ENCODE results near the gene ZNF195. TPM values are rescaled to one million over a fixed set of nuclear protein-coding genes. Genes with fewer than 3 reads are reported as not detected.
"Not testable (repeated sequence)": the region's sequence is repeated elsewhere in the genome, so short reads cannot be mapped to it uniquely, and the experiment has no call there.

Gene ZNF195
- total and polyA plus RNA-seq, 5 donors = 6.9 to 13.9 (median 12.3) TPM

GRCh38 chr11:3401052-3401451 is 22.1 kb upstream of the ZNF195 start:
- intact Hi-C loops (cut with DNase I); H3K9me3 ChIP-seq (ENCODE audit: control insufficient read depth, low read length); H3K27me3 ChIP-seq (ENCODE audit: control insufficient read depth, insufficient read depth); H3K27ac ChIP-seq (ENCODE audit: low read length); H3K4me1 ChIP-seq (ENCODE audit: control insufficient read depth, insufficient read depth, low read length); DNase-seq; ATAC-seq; H3K4me3 ChIP-seq (ENCODE audit: low read length): not testable (repeated sequence)
- 68% methylated on average over 4 of the region's 4 CpGs for WGBS

- H3K4me1 ChIP-seq (ENCODE audit: control insufficient read depth, insufficient read depth, low read length); H3K27me3 ChIP-seq (ENCODE audit: control insufficient read depth, insufficient read depth); H3K27ac ChIP-seq (ENCODE audit: low read length); DNase-seq; H3K9me3 ChIP-seq (ENCODE audit: control insufficient read depth, low read length); H3K4me3 ChIP-seq (ENCODE audit: low read length); ATAC-seq; intact Hi-C loops (cut with DNase I): not testable (repeated sequence)
- WGBS = 60% methylated on average over 3 of the region's 3 CpGs
Observed at GRCh38 chr11:3398509-3398908, 19.6 kb upstream of the ZNF195 start.

GRCh38 chr11:3398106-3398505 is 19.2 kb upstream of the ZNF195 start:
- intact Hi-C loops (cut with DNase I); DNase-seq; H3K27ac ChIP-seq (ENCODE audit: low read length); H3K4me1 ChIP-seq (ENCODE audit: control insufficient read depth, insufficient read depth, low read length); H3K27me3 ChIP-seq (ENCODE audit: control insufficient read depth, insufficient read depth); ATAC-seq; H3K9me3 ChIP-seq (ENCODE audit: control insufficient read depth, low read length); H3K4me3 ChIP-seq (ENCODE audit: low read length): not testable (repeated sequence)
- WGBS = 67% methylated on average over 4 of the region's 4 CpGs

- H3K4me1 ChIP-seq (ENCODE audit: control insufficient read depth, insufficient read depth, low read length); H3K27me3 ChIP-seq (ENCODE audit: control insufficient read depth, insufficient read depth); intact Hi-C loops (cut with DNase I); ATAC-seq; H3K27ac ChIP-seq (ENCODE audit: low read length); H3K4me3 ChIP-seq (ENCODE audit: low read length); H3K9me3 ChIP-seq (ENCODE audit: control insufficient read depth, low read length); DNase-seq: not testable (repeated sequence)
- 93% methylated on average over 23 of the region's 23 CpGs for WGBS
Observed at GRCh38 chr11:3397210-3397609, 18.3 kb upstream of the ZNF195 start.

- H3K4me1 ChIP-seq (ENCODE audit: control insufficient read depth, insufficient read depth, low read length); H3K9me3 ChIP-seq (ENCODE audit: control insufficient read depth, low read length); intact Hi-C loops (cut with DNase I); H3K27ac ChIP-seq (ENCODE audit: low read length); H3K27me3 ChIP-seq (ENCODE audit: control insufficient read depth, insufficient read depth); ATAC-seq; H3K4me3 ChIP-seq (ENCODE audit: low read length); DNase-seq: not testable (repeated sequence)
- 83% methylated on average over 5 of the region's 5 CpGs for WGBS
Observed at GRCh38 chr11:3395468-3395867, 16.5 kb upstream of the ZNF195 start.

- ATAC-seq = not testable (repeated sequence)
- WGBS = 85% methylated on average over 10 of the region's 10 CpGs
Observed at GRCh38 chr11:3394956-3395355, 16.0 kb upstream of the ZNF195 start.

GRCh38 chr11:3393450-3393849 is 14.5 kb upstream of the ZNF195 start:
- DNase-seq; intact Hi-C loops (cut with DNase I); H3K4me3 ChIP-seq (ENCODE audit: low read length); ATAC-seq; H3K27ac ChIP-seq (ENCODE audit: low read length); H3K4me1 ChIP-seq (ENCODE audit: control insufficient read depth, insufficient read depth, low read length); H3K9me3 ChIP-seq (ENCODE audit: control insufficient read depth, low read length); H3K27me3 ChIP-seq (ENCODE audit: control insufficient read depth, insufficient read depth): not testable (repeated sequence)
- 76% methylated on average over 13 of the region's 13 CpGs for WGBS

More at GRCh38 chr11:3394956-3395355, 16.0 kb upstream of the ZNF195 start:
- H3K27ac ChIP-seq (ENCODE audit: low read length); H3K27me3 ChIP-seq (ENCODE audit: control insufficient read depth, insufficient read depth); intact Hi-C loops (cut with DNase I); H3K4me3 ChIP-seq (ENCODE audit: low read length); H3K4me1 ChIP-seq (ENCODE audit: control insufficient read depth, insufficient read depth, low read length); DNase-seq; H3K9me3 ChIP-seq (ENCODE audit: control insufficient read depth, low read length): not testable (repeated sequence)

- intact Hi-C loops (cut with DNase I) = no loop called here
- Histone ChIP-seq H3K4me1 (ENCODE audit: control insufficient read depth, insufficient read depth, low read length) (no peaks in the 10 kb centered on the region), H3K4me3 (ENCODE audit: low read length) (no peak overlapping the region), H3K27me3 (ENCODE audit: control insufficient read depth, insufficient read depth) (no peaks in the 10 kb centered on the region), H3K9me3 (ENCODE audit: control insufficient read depth, low read length) (no peaks in the 10 kb centered on the region), H3K27ac (ENCODE audit: low read length) (no peak overlapping the region)
- no peak for DNase-seq
- 85% methylated on average over 5 of the region's 5 CpGs for WGBS
- no peak for ATAC-seq
Observed at GRCh38 chr11:3382613-3383285, 3.8 kb upstream of the ZNF195 start.

GRCh38 chr11:3381794-3382193 is 2.8 kb upstream of the ZNF195 start:
- ATAC-seq (no peak), DNase-seq (no peak)
- H3K27me3 ChIP-seq (ENCODE audit: control insufficient read depth, insufficient read depth) = no peaks in the 10 kb centered on the region
- peaks cover 3% of the 10 kb centered on the region for H3K4me1 ChIP-seq (ENCODE audit: control insufficient read depth, insufficient read depth, low read length)
- no peaks in the 10 kb centered on the region for H3K9me3 ChIP-seq (ENCODE audit: control insufficient read depth, low read length)
- intact Hi-C loops (cut with DNase I) = no loop called here
- WGBS = 80% methylated on average over 5 of the region's 5 CpGs
- H3K27ac ChIP-seq (ENCODE audit: low read length) = no peak overlapping the region
- no peak overlapping the region for H3K4me3 ChIP-seq (ENCODE audit: low read length)

- ATAC-seq (no peak), DNase-seq (peak in 2 of 3 donors; percentile 40 to 52)
- peaks cover 3% of the 10 kb centered on the region for H3K4me1 ChIP-seq (ENCODE audit: control insufficient read depth, insufficient read depth, low read length)
- WGBS = 55% methylated on average over 12 of the region's 12 CpGs
- intact Hi-C loops (cut with DNase I) = no loop called here
- no peaks in the 10 kb centered on the region for H3K9me3 ChIP-seq (ENCODE audit: control insufficient read depth, low read length)
- H3K4me3 ChIP-seq (ENCODE audit: low read length) = peak overlapping the region; percentile 11
- H3K27me3 ChIP-seq (ENCODE audit: control insufficient read depth, insufficient read depth) = no peaks in the 10 kb centered on the region
- H3K27ac ChIP-seq (ENCODE audit: low read length) = no peak overlapping the region
Observed at GRCh38 chr11:3380706-3381545, 2.0 kb upstream of the ZNF195 start.

GRCh38 chr11:3375552-3375951 is 3.4 kb downstream of the ZNF195 start:
- intact Hi-C loops (cut with DNase I) = no loop called here

More at GRCh38 chr11:3375552-3375951, 3.4 kb downstream of the ZNF195 start:
- Histone ChIP-seq H3K4me1 (ENCODE audit: control insufficient read depth, insufficient read depth, low read length) (peaks cover 3% of the 10 kb centered on the region), H3K27ac (ENCODE audit: low read length) (no peak overlapping the region), H3K27me3 (ENCODE audit: control insufficient read depth, insufficient read depth) (no peaks in the 10 kb centered on the region), H3K4me3 (ENCODE audit: low read length) (no peak overlapping the region), H3K9me3 (ENCODE audit: control insufficient read depth, low read length) (no peaks in the 10 kb centered on the region)
- ATAC-seq (no peak), DNase-seq (no peak)
- 84% methylated on average over 4 of the region's 4 CpGs for WGBS

All from right cardiac atrium (tissue), 5 donors.